ENCODE results near the gene ABCA13. TPM values are rescaled to one million over a fixed set of nuclear protein-coding genes. Genes with fewer than 3 reads are reported as not detected.

ABCA13 gene
- total RNA-seq, 1 donor from 2014 or later = not detected

- H3K36me3 ChIP-seq = no peaks in the 10 kb centered on the region
- peaks cover 20% of the 10 kb centered on the region for H3K9me3 ChIP-seq (replicated peaks)
- peaks cover 6% of the 10 kb centered on the region for H3K27me3 ChIP-seq (ENCODE audit: low read depth)
- no peak for DNase-seq
- intact Hi-C loops (cut with micrococcal nuclease) = no loop called here
- H3K4me1 ChIP-seq = no peaks in the 10 kb centered on the region
- H3K27ac ChIP-seq (replicated peaks) = no peak overlapping the region
- no peak overlapping the region for H3K4me3 ChIP-seq
- TF ChIP-seq, protein P1, sequence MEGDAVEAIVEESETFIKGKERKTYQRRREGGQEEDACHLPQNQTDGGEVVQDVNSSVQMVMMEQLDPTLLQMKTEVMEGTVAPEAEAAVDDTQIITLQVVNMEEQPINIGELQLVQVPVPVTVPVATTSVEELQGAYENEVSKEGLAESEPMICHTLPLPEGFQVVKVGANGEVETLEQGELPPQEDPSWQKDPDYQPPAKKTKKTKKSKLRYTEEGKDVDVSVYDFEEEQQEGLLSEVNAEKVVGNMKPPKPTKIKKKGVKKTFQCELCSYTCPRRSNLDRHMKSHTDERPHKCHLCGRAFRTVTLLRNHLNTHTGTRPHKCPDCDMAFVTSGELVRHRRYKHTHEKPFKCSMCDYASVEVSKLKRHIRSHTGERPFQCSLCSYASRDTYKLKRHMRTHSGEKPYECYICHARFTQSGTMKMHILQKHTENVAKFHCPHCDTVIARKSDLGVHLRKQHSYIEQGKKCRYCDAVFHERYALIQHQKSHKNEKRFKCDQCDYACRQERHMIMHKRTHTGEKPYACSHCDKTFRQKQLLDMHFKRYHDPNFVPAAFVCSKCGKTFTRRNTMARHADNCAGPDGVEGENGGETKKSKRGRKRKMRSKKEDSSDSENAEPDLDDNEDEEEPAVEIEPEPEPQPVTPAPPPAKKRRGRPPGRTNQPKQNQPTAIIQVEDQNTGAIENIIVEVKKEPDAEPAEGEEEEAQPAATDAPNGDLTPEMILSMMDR (IDR thresholded peaks at IDR 0.05; ENCODE audit: borderline replicate concordance) = no peak
Measured at GRCh38 chr7:48540746-48541145, 369.5 kb downstream of the ABCA13 start.

GRCh38 chr7:48548667-48549066 lies 377.4 kb downstream of the ABCA13 start:
- H3K27me3 ChIP-seq (ENCODE audit: low read depth) = peaks cover 6% of the 10 kb centered on the region
- no peak overlapping the region for H3K4me3 ChIP-seq
- no peak overlapping the region for H3K27ac ChIP-seq (replicated peaks)
- H3K4me1 ChIP-seq = no peaks in the 10 kb centered on the region
- H3K9me3 ChIP-seq (replicated peaks) = peaks cover 8% of the 10 kb centered on the region
- no peaks in the 10 kb centered on the region for H3K36me3 ChIP-seq
- intact Hi-C loops (cut with micrococcal nuclease) = no loop called here
- TF ChIP-seq, protein P1 (IDR thresholded peaks at IDR 0.05; ENCODE audit: borderline replicate concordance) = no peak
- no peak for DNase-seq

DNA sequence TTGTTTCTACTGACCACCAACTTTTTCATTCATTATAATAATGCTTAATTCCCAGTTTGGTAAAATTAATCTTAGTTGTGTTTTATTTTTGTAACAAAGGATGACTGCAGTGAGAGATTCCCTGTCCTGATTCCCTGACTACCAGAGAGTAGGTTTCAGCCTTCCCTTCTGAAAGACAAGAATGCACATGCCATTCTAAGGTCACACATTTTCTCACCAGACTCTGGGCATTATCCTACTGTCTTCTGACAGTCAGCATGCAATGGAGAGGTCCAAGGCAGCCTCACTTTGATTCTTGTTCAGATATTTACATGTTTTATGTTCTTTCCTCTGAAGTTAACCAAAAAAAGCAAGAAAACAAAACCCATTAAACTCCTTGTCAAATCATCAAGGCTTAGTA lies 380.4 kb downstream of the ABCA13 start:
- Histone ChIP-seq H3K27me3 (ENCODE audit: low read depth) (no peaks in the 10 kb centered on the region), H3K27ac (replicated peaks) (no peak overlapping the region), H3K4me1 (no peaks in the 10 kb centered on the region), H3K4me3 (no peak overlapping the region), H3K36me3 (no peaks in the 10 kb centered on the region), H3K9me3 (replicated peaks) (peaks cover 21% of the 10 kb centered on the region)
- intact Hi-C loops (cut with micrococcal nuclease) = no loop called here
- no peak for DNase-seq
- TF ChIP-seq, protein P1 (IDR thresholded peaks at IDR 0.05; ENCODE audit: borderline replicate concordance) = no peak

GRCh38 chr7:48563334-48563733 lies 392.1 kb downstream of the ABCA13 start:
- Histone ChIP-seq H3K36me3 (no peaks in the 10 kb centered on the region), H3K4me1 (no peaks in the 10 kb centered on the region), H3K9me3 (replicated peaks) (peaks cover 8% of the 10 kb centered on the region), H3K27me3 (ENCODE audit: low read depth) (no peaks in the 10 kb centered on the region), H3K4me3 (no peak overlapping the region), H3K27ac (replicated peaks) (no peak overlapping the region)
- intact Hi-C loops (cut with micrococcal nuclease) = no loop called here
- TF ChIP-seq, protein P1 (IDR thresholded peaks at IDR 0.05; ENCODE audit: borderline replicate concordance) = no peak
- no peak for DNase-seq

GRCh38 chr7:48575516-48575915 lies 404.3 kb downstream of the ABCA13 start:
- TF ChIP-seq, protein P1 (IDR thresholded peaks at IDR 0.05; ENCODE audit: borderline replicate concordance) = no peak
- Histone ChIP-seq H3K27ac (replicated peaks) (no peak overlapping the region), H3K9me3 (replicated peaks) (peaks cover 22% of the 10 kb centered on the region), H3K27me3 (ENCODE audit: low read depth) (no peaks in the 10 kb centered on the region), H3K4me3 (no peak overlapping the region), H3K36me3 (no peaks in the 10 kb centered on the region), H3K4me1 (no peaks in the 10 kb centered on the region)
- intact Hi-C loops (cut with micrococcal nuclease) = no loop called here
- no peak for DNase-seq

GRCh38 chr7:48587475-48587874 lies 416.2 kb downstream of the ABCA13 start:
- Histone ChIP-seq H3K27me3 (ENCODE audit: low read depth) (no peaks in the 10 kb centered on the region), H3K4me3 (no peak overlapping the region), H3K9me3 (replicated peaks) (no peaks in the 10 kb centered on the region), H3K36me3 (no peaks in the 10 kb centered on the region), H3K27ac (replicated peaks) (no peak overlapping the region), H3K4me1 (no peaks in the 10 kb centered on the region)
- TF ChIP-seq, protein P1 (IDR thresholded peaks at IDR 0.05; ENCODE audit: borderline replicate concordance) = no peak
- intact Hi-C loops (cut with micrococcal nuclease) = no loop called here
- DNase-seq = no peak

Data from left ventricle myocardium inferior (tissue), 1 donor.